ENCODE measurements around the gene LY9.

DNA sequence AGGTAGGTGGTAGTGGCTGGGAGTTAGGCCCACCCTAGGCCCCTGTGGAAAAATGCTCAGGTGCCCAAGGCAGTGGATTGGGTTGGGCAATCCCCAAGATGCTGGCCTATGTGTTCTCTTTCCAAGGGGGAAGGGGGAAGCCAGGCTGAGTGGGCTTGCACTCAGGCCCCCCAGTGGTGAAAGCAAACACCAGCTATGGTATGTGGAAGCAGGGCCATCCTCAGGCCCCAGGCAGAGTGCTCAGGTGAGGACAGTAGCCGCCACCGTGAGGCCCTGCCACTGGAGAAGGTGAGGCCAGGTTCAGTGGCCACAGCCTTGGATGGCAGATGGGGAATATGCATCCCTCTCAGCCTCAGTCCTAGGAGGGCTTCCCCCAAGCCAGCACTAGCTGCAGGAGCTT is 11.8 kb downstream of the LY9 start:
- TF ChIP-seq CTCF (conservative IDR thresholded peaks at IDR 0.05; ENCODE audit: low read depth in 2 of 2), result peak; percentile 11 to 28; a peak in 1 of 4 replicates
- no peak for TF ChIP-seq CREB1 (CRISPR knock-in tag; IDR thresholded peaks at IDR 0.05; ENCODE audit: low read depth)
- TF ChIP-seq POLR2AphosphoS5 (IDR thresholded peaks at IDR 0.05; ENCODE audit: low read depth), result no peak
- TF ChIP-seq, protein P1, sequence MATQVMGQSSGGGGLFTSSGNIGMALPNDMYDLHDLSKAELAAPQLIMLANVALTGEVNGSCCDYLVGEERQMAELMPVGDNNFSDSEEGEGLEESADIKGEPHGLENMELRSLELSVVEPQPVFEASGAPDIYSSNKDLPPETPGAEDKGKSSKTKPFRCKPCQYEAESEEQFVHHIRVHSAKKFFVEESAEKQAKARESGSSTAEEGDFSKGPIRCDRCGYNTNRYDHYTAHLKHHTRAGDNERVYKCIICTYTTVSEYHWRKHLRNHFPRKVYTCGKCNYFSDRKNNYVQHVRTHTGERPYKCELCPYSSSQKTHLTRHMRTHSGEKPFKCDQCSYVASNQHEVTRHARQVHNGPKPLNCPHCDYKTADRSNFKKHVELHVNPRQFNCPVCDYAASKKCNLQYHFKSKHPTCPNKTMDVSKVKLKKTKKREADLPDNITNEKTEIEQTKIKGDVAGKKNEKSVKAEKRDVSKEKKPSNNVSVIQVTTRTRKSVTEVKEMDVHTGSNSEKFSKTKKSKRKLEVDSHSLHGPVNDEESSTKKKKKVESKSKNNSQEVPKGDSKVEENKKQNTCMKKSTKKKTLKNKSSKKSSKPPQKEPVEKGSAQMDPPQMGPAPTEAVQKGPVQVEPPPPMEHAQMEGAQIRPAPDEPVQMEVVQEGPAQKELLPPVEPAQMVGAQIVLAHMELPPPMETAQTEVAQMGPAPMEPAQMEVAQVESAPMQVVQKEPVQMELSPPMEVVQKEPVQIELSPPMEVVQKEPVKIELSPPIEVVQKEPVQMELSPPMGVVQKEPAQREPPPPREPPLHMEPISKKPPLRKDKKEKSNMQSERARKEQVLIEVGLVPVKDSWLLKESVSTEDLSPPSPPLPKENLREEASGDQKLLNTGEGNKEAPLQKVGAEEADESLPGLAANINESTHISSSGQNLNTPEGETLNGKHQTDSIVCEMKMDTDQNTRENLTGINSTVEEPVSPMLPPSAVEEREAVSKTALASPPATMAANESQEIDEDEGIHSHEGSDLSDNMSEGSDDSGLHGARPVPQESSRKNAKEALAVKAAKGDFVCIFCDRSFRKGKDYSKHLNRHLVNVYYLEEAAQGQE (IDR thresholded peaks at IDR 0.05; ENCODE audit: unreplicated experiment), result no peak
- no peak for TF ChIP-seq STAT1 (IDR thresholded peaks at IDR 0.05; ENCODE audit: unreplicated experiment)
- TF ChIP-seq EZH2 (IDR thresholded peaks at IDR 0.05; ENCODE audit: low read depth, unreplicated experiment), result no peak
- no peak for TF ChIP-seq EZH2phosphoT487 (IDR thresholded peaks at IDR 0.05; ENCODE audit: unreplicated experiment)
- TF ChIP-seq NANOG (IDR thresholded peaks at IDR 0.05; ENCODE audit: borderline replicate concordance), result no peak
- TF ChIP-seq, protein P2, sequence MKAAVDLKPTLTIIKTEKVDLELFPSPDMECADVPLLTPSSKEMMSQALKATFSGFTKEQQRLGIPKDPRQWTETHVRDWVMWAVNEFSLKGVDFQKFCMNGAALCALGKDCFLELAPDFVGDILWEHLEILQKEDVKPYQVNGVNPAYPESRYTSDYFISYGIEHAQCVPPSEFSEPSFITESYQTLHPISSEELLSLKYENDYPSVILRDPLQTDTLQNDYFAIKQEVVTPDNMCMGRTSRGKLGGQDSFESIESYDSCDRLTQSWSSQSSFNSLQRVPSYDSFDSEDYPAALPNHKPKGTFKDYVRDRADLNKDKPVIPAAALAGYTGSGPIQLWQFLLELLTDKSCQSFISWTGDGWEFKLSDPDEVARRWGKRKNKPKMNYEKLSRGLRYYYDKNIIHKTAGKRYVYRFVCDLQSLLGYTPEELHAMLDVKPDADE (IDR thresholded peaks at IDR 0.05), result no peak
- no peak for TF ChIP-seq JUNB (IDR thresholded peaks at IDR 0.05; ENCODE audit: unreplicated experiment)
- TF ChIP-seq, protein P3, sequence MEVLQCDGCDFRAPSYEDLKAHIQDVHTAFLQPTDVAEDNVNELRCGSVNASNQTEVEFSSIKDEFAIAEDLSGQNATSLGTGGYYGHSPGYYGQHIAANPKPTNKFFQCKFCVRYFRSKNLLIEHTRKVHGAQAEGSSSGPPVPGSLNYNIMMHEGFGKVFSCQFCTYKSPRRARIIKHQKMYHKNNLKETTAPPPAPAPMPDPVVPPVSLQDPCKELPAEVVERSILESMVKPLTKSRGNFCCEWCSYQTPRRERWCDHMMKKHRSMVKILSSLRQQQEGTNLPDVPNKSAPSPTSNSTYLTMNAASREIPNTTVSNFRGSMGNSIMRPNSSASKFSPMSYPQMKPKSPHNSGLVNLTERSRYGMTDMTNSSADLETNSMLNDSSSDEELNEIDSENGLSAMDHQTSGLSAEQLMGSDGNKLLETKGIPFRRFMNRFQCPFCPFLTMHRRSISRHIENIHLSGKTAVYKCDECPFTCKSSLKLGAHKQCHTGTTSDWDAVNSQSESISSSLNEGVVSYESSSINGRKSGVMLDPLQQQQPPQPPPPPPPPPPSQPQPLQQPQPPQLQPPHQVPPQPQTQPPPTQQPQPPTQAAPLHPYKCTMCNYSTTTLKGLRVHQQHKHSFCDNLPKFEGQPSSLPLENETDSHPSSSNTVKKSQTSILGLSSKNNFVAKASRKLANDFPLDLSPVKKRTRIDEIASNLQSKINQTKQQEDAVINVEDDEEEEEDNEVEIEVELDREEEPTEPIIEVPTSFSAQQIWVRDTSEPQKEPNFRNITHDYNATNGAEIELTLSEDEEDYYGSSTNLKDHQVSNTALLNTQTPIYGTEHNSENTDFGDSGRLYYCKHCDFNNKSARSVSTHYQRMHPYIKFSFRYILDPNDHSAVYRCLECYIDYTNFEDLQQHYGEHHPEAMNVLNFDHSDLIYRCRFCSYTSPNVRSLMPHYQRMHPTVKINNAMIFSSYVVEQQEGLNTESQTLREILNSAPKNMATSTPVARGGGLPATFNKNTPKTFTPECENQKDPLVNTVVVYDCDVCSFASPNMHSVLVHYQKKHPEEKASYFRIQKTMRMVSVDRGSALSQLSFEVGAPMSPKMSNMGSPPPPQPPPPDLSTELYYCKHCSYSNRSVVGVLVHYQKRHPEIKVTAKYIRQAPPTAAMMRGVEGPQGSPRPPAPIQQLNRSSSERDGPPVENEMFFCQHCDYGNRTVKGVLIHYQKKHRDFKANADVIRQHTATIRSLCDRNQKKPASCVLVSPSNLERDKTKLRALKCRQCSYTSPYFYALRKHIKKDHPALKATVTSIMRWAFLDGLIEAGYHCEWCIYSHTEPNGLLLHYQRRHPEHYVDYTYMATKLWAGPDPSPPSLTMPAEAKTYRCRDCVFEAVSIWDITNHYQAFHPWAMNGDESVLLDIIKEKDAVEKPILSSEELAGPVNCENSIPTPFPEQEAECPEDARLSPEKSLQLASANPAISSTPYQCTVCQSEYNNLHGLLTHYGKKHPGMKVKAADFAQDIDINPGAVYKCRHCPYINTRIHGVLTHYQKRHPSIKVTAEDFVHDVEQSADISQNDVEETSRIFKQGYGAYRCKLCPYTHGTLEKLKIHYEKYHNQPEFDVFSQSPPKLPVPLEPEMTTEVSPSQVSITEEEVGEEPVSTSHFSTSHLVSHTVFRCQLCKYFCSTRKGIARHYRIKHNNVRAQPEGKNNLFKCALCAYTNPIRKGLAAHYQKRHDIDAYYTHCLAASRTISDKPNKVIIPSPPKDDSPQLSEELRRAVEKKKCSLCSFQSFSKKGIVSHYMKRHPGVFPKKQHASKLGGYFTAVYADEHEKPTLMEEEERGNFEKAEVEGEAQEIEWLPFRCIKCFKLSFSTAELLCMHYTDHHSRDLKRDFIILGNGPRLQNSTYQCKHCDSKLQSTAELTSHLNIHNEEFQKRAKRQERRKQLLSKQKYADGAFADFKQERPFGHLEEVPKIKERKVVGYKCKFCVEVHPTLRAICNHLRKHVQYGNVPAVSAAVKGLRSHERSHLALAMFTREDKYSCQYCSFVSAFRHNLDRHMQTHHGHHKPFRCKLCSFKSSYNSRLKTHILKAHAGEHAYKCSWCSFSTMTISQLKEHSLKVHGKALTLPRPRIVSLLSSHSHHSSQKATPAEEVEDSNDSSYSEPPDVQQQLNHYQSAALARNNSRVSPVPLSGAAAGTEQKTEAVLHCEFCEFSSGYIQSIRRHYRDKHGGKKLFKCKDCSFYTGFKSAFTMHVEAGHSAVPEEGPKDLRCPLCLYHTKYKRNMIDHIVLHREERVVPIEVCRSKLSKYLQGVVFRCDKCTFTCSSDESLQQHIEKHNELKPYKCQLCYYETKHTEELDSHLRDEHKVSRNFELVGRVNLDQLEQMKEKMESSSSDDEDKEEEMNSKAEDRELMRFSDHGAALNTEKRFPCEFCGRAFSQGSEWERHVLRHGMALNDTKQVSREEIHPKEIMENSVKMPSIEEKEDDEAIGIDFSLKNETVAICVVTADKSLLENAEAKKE (CRISPR knock-in tag; IDR thresholded peaks at IDR 0.05), result no peak

All from GM23338 (cell line).